MM.1S (cell line): ENCODE data around the gene INTS11.

Experiments
- DNase-seq: peaks from one replicate; pipeline ENCODE4 v3.0.0-alpha.2; 2015
- H2AFZ ChIP-seq: fragments of 300-600 bp; sonication (generic); 2 replicates; pipeline ENCODE4 v1.6.0; 2016; ENCODE audit warnings: antibody characterized with exemption, low read length
- H3F3A ChIP-seq: fragments of 300-600 bp; sonication (generic); 2 replicates; pipeline ENCODE4 v1.6.1; 2016; ENCODE audit warnings: mild to moderate bottlenecking, antibody characterized with exemption, low read length, moderate library complexity, mixed read lengths; ENCODE audit not compliant: insufficient read depth
- H3K27ac ChIP-seq: fragments of 300-600 bp; sonication (generic); 2 replicates; pipeline ENCODE4 v1.5.1; 2016; ENCODE audit warnings: mild to moderate bottlenecking, low read length
- H3K27me3 ChIP-seq: fragments of 300-600 bp; sonication (generic); replicated peaks from 2 replicates; pipeline ENCODE4 v1.6.0; 2016; ENCODE audit warnings: low read length; ENCODE audit not compliant: insufficient read depth
- H3K36me3 ChIP-seq: fragments of 300-600 bp; sonication (generic); replicated peaks from 2 replicates; pipeline ENCODE4 v1.6.1; 2016; ENCODE audit warnings: mild to moderate bottlenecking, low read length, mixed read lengths; ENCODE audit not compliant: insufficient read depth
- H3K4me1 ChIP-seq: fragments of 300-600 bp; sonication (generic); 2 replicates; pipeline ENCODE4 v1.6.1; 2016; ENCODE audit warnings: low read length, mixed read lengths
- H3K4me2 ChIP-seq: fragments of 300-600 bp; sonication (generic); 2 replicates; pipeline ENCODE4 v1.6.0; 2016; ENCODE audit warnings: low read depth, low read length
- H3K4me3 ChIP-seq: fragments of 300-600 bp; sonication (generic); 2 replicates; pipeline ENCODE4 v1.5.1; 2016; ENCODE audit warnings: low read length, mixed read lengths
- H3K79me2 ChIP-seq: fragments of 300-600 bp; sonication (generic); 2 replicates; pipeline ENCODE4 v1.6.1; 2016; ENCODE audit warnings: mixed run types, low read length, mixed read lengths
- H3K9ac ChIP-seq: fragments of 300-600 bp; sonication (generic); 2 replicates; pipeline ENCODE4 v1.6.1; 2016; ENCODE audit warnings: low read length, mixed read lengths
- H3K9me2 ChIP-seq: fragments of 300-600 bp; sonication (generic); replicated peaks from 2 replicates; pipeline ENCODE4 v1.6.1; 2016; ENCODE audit warnings: mild to moderate bottlenecking, low read length, mixed read lengths; ENCODE audit not compliant: insufficient read depth
- H3K9me3 ChIP-seq: fragments of 300-600 bp; sonication (generic); replicated peaks from 2 replicates; pipeline ENCODE4 v1.6.1; 2016; ENCODE audit warnings: mild to moderate bottlenecking, low read length, mixed read lengths; ENCODE audit not compliant: insufficient read depth
- H4K20me1 ChIP-seq: fragments of 300-600 bp; sonication (generic); 2 replicates; pipeline ENCODE4 v1.6.1; 2016; ENCODE audit warnings: mild to moderate bottlenecking, low read length, moderate library complexity, mixed read lengths; ENCODE audit not compliant: insufficient read depth
- EZH2 ChIP-seq: fragments of 300-600 bp; sonication (generic); optimal IDR thresholded peaks from 2 replicates; pipeline ENCODE3; 2017; ENCODE audit warnings: low read depth, mild to moderate bottlenecking, antibody characterized with exemption, low read length, mixed read lengths
- EZH2phosphoT487 ChIP-seq: fragments of 300-600 bp; sonication (generic); IDR thresholded peaks from 2 replicates; pipeline ENCODE4 v1.6.1; 2018; ENCODE audit warnings: antibody characterized with exemption, low read length
- TF ChIP-seq, protein P1 (sequence below): fragments of 300-600 bp; sonication (generic); IDR thresholded peaks from 2 replicates; pipeline ENCODE4 v1.5.1; 2016; ENCODE audit warnings: antibody characterized with exemption, low read length, mixed read lengths

INTS11 gene

DNA sequence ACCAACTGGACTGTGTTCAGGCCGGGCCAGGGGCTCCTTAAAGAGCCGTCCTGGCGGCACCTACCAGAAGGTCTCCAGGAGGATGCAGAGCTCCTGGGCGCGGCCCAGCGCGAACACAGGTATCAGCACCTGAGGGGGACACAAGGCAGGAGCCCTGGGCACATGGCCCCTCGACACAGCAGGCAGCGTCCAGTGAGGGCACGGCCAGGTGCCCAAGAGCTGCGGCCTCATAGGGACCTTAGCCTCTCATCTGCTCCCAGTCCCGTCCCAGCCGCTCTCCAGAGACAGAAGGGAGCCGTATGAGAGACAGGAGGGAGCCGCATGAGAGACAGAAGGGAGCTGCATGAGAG, 10.2 kb downstream of the INTS11 start:
- Histone ChIP-seq H3K27ac (no peak overlapping the region), H3K4me1 (no peaks in the 10 kb centered on the region; the same call in 1 of the 2 replicates), H3K9me2 (no peaks in the 10 kb centered on the region), H3K4me3 (no peak overlapping the region), H3K9ac (no peak overlapping the region), H3K27me3 (no peaks in the 10 kb centered on the region), H3K79me2 (peaks cover 47% of the 10 kb centered on the region), H4K20me1 (no peaks in the 10 kb centered on the region), H3K9me3 (no peaks in the 10 kb centered on the region), H3K4me2 (no peak overlapping the region), H3F3A (peaks cover 5% of the 10 kb centered on the region; the same call in 1 of the 2 replicates), H2AFZ (no peak overlapping the region), H3K36me3 (0 out of 2 replicates have a peak, but pooled peaks cover 7% of the 10 kb centered on the region)
- DNase-seq, result no peak
- TF ChIP-seq, protein P1, sequence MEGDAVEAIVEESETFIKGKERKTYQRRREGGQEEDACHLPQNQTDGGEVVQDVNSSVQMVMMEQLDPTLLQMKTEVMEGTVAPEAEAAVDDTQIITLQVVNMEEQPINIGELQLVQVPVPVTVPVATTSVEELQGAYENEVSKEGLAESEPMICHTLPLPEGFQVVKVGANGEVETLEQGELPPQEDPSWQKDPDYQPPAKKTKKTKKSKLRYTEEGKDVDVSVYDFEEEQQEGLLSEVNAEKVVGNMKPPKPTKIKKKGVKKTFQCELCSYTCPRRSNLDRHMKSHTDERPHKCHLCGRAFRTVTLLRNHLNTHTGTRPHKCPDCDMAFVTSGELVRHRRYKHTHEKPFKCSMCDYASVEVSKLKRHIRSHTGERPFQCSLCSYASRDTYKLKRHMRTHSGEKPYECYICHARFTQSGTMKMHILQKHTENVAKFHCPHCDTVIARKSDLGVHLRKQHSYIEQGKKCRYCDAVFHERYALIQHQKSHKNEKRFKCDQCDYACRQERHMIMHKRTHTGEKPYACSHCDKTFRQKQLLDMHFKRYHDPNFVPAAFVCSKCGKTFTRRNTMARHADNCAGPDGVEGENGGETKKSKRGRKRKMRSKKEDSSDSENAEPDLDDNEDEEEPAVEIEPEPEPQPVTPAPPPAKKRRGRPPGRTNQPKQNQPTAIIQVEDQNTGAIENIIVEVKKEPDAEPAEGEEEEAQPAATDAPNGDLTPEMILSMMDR, result no peak
- TF ChIP-seq EZH2phosphoT487, result no peak
- no peak for TF ChIP-seq EZH2

GRCh38 chr1:1313500-1314236, 10.8 kb downstream of the INTS11 start:
- Histone ChIP-seq H3K4me3 (no peak overlapping the region), H3K36me3 (0 out of 2 replicates have a peak, but pooled peaks cover 7% of the 10 kb centered on the region), H3K9me3 (no peaks in the 10 kb centered on the region), H2AFZ (no peak overlapping the region), H3F3A (peaks cover 5% of the 10 kb centered on the region; the same call in 1 of the 2 replicates), H3K4me2 (no peak overlapping the region), H3K27ac (no peak overlapping the region), H3K27me3 (no peaks in the 10 kb centered on the region), H3K9me2 (no peaks in the 10 kb centered on the region), H4K20me1 (no peaks in the 10 kb centered on the region), H3K4me1 (no peaks in the 10 kb centered on the region; the same call in 1 of the 2 replicates), H3K9ac (no peak overlapping the region), H3K79me2 (peaks cover 47% of the 10 kb centered on the region)
- no peak for DNase-seq
- TF ChIP-seq, protein P1, result no peak
- TF ChIP-seq EZH2phosphoT487 (no peak), EZH2 (no peak)

GRCh38 chr1:1312450-1313314, 11.8 kb downstream of the INTS11 start:
- no peaks in the 10 kb centered on the region for H3K9me2 ChIP-seq
- DNase-seq, result no peak
- H3K9me3 ChIP-seq, result no peaks in the 10 kb centered on the region
- H4K20me1 ChIP-seq, result no peaks in the 10 kb centered on the region
- TF ChIP-seq EZH2 (no peak), EZH2phosphoT487 (no peak)
- TF ChIP-seq, protein P1, result no peak
- H3K4me1 ChIP-seq, result no peaks in the 10 kb centered on the region; the same call in 1 of the 2 replicates
- H3K36me3 ChIP-seq, result 0 out of 2 replicates have a peak, but pooled peaks cover 7% of the 10 kb centered on the region
- H3K9ac ChIP-seq, result no peak overlapping the region
- H3K4me2 ChIP-seq, result no peak overlapping the region
- H3K4me3 ChIP-seq, result no peak overlapping the region
- peaks cover 47% of the 10 kb centered on the region for H3K79me2 ChIP-seq
- H2AFZ ChIP-seq, result no peak overlapping the region
- H3K27me3 ChIP-seq, result no peaks in the 10 kb centered on the region
- no peak overlapping the region for H3K27ac ChIP-seq
- H3F3A ChIP-seq, result peaks cover 7% of the 10 kb centered on the region; the same call in 1 of the 2 replicates
